ENCODE data around the gene OXGR1.

- TF ChIP-seq POLR2A (IDR thresholded peaks at IDR 0.05) (no peak), CTCF (IDR thresholded peaks at IDR 0.05) (no peak)
Measured at GRCh38 chr13:97002581-97002980, 8.3 kb upstream of the OXGR1 start.

Measured in Peyer's patch (tissue), 4 donors.